GM21423 (cell line): ENCODE data around the gene SPA17.

Experiments
- ATAC-seq: cut with Tn5 transposase; IDR thresholded peaks from one replicate; pipeline ENCODE4 v1.9.1; 2021; ENCODE audit warnings: mild to moderate bottlenecking, moderate library complexity; ENCODE audit not compliant: unreplicated experiment

SPA17 gene

DNA sequence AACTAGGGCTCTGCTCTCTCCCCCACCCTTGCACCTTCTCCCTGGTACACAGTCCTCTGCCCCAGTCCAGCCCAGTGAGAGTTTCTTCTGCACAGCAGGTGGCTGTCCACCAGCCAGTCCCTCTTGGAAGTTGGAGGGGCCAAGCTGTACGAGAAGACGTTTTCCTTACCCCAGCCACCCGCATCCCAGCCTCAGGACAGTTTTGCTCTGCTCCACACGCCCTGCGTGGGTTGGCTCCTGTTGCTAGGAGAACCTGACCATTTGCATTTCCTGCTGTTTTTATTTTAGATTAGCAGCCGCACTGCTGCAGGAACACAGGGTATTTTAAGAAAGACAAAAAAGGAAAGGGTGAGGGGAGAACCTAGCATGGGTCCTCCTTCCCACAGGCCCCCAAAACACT is 48.5 kb downstream of the SPA17 start:
- no peak for ATAC-seq

DNA sequence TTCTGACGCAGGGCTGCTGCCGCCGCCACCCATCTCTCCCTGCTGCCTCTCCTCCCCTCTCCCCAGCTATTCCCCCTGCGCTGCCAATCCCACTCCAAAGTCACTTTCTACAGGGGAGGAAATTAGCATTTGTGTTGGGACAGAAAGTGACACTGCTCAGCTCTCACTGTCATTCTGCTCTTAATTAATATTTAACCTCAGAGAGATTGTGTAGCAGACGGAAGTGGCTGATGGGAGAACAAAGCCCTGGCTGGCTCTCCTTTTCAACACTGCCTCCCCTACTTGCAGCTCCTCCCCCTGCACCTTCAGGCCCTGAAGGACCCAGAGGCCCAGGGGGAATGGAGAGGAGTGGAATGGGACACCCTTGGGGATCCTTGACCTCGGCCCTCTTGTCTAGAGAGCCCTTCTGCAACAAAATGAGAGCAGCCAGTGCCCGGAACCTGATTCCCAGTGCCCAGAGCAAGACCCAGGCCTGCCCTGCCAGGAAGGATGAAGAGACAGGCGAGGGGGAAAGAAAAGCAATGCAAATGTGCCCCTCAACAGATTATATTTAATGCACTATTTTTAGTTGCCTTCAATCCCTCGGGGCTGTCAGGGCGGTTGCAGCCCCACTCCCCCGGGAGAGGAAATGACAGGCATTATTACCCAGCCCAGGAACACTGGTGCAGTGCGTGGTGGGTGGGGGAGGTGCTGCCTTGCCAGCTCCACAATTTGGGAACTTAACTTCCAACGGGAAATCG is 51.4 kb downstream of the SPA17 start:
- ATAC-seq, result peak; percentile 96

DNA sequence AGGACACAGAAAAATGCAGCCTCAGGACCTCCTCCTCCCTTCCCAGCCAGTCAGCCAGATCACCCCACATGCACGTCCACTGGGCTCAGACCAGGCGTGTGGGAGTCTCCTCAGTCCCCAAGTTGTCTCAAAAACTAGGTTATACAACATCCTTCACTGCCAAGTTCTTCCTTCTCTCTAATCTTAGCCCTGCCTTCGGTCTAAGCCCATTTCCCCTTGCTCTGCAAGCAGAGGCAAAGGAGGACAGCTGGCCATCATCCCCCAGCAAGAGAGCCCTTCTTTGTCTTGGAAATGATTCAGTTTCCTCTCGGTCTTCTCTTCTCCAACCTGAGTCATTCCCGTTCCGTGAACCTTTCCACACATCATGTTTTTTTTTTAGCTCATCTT is 52.0 kb downstream of the SPA17 start:
- ATAC-seq, result peak; percentile 16

DNA sequence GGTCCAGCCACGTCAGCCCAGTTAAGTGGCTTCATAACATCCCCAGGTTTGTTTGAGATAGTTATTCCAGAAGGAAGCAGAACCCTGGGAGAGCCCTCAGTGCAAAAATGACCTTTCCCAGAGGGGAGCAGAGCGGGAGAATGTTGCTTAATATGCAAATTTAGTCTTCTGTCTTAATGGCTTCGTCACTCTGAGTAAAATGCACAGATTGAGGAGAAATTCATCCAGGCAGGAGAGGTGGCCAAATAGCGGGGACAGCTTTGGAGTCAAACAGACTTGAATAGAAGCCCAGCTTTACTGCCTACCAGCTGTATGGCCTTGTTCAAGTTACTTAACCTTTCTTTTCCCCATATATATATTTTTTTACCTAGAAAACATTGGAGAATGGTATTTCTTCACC is 53.8 kb downstream of the SPA17 start:
- no peak for ATAC-seq

DNA sequence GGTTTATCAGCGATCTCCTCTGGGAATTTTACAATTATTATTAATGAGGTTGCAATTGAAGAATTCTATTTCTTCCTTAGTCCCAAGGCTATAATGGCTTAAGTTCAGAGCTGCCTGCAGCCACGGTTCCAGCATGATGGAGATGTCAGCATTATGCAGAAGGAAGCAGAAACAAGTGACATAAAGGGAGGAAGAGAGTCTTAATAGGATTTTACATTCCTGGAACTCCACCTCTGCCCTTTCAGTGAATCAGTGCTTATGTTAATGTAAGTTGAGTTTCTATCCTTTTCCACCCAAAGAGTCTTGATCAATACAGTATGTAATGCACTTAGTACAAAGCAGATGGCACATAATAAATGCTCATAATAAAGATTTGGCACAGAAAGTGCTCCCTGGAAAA is 54.4 kb downstream of the SPA17 start:
- no peak for ATAC-seq

DNA sequence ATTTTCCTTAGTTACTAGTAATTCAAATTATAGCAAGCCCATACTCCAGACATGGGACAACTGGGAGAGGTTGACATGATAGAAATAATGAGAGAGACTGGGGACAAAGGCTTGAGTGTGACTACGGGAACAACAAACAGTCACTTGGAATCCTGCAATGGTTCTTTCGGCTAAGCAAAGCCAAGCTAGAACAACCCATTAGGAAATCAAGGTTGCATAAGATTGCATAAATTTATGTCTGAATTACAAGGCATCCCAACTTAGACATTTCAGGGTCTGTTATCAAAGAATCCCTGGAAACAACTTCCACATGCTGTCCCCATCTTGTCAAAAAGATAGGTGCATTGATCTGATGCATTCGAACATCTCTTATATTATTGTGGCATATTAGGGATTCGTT is 55.9 kb downstream of the SPA17 start:
- no peak for ATAC-seq

DNA sequence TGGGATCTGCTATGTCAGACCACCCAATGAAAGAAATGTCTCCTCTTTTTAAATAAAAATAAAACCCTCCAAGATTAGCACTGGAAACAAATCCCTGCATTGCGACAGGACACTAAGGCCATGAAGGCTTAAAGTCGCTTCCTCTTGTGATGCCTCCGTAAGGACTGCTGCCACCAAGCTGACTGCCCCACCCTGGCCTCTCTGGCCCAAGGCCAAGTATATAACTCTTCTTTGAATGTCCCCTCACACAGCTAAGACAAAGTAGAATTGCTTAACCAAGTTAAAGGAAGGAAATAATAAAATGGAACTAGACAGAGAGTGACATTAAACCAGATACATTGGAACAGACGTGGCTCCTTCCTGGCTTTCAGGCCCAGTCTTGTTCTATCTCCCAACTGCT is 58.5 kb downstream of the SPA17 start:
- no peak for ATAC-seq

DNA sequence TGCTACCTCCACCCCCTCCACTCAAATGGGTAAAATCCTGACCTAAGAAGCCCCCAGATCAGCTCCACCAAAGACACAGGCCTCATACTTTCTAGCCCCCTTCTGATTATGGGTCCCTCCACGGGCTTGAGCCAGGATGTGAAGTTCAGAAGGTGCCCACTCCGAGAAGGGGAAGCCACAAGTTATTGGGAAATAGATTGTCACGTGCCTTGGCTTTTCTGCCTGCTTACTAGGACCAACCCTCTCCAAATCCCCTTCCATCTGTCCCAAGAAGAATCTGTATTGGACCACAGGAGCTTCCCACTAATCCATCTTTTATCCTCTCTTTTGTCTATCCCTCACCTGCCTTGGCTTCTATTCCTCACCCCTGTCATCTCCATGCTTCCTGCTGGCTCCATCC is 63.0 kb downstream of the SPA17 start:
- no peak for ATAC-seq

DNA sequence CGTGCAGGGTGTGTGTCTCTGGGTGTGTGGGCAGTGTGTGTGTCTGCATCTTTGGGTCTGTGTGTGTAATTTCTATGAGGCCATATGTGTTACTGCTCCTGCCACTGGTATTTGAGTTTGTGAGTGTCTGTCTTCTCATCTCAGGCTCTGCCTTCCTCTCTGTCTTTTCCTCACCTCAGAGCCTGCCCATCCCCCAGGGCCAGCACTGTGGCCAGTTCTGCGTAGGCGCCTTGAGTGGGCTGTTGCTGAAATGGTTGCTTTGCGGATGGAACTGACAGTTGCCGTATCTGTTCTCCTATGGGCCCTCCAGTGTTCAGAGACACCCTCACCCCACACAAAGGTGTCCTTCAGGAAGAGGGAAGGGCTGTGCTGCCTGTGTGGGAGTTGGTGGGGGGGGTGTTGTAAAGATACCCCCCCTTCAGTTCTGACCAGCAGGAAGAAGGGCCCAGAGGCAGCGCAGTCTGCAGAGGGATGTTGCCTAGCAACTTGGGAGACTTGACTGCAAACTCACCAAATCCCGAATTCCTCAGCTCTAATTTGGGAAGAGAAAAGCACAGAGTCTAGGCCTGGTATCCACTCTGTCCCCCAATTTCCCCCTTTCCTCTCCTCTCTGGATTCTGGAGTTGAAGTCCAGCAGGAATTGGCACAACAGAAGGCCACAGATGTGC is 64.1 kb downstream of the SPA17 start:
- no peak for ATAC-seq

DNA sequence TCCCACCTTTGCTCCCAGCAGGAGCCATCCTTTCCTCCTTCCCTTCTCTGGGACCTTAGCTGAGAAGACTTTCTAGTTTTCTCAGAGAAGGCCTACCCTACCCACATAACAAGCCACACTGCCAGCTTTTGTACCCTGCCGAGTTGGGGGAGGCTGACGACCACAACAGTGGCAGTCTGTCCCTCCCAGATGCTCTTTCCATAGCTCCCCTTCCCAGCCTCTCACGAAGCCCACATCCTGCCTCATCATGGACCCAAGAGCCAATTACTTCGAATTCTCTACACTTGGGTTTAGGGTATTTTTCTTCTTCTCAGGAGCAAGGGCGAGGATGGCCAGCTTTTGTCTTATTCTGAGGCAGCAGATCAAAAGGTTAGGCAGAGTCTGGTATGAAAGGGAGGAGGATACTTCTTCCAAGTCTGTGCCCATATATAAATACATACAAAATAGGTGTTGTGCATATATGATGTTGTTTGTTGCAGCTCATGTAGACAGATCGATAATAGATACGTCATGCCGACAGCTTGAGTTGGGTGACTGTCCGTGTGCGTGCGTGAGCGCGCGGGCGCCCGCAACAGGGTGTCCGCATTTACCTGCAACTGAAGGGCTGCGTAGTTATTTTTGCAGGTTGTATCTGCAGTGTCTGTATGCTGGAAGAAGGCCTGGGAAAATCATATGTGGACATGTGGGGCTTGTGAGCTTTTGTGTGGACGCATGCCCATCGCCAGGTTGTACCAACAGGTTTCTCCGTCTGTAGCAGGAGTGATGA is 65.2 kb downstream of the SPA17 start:
- no peak for ATAC-seq

DNA sequence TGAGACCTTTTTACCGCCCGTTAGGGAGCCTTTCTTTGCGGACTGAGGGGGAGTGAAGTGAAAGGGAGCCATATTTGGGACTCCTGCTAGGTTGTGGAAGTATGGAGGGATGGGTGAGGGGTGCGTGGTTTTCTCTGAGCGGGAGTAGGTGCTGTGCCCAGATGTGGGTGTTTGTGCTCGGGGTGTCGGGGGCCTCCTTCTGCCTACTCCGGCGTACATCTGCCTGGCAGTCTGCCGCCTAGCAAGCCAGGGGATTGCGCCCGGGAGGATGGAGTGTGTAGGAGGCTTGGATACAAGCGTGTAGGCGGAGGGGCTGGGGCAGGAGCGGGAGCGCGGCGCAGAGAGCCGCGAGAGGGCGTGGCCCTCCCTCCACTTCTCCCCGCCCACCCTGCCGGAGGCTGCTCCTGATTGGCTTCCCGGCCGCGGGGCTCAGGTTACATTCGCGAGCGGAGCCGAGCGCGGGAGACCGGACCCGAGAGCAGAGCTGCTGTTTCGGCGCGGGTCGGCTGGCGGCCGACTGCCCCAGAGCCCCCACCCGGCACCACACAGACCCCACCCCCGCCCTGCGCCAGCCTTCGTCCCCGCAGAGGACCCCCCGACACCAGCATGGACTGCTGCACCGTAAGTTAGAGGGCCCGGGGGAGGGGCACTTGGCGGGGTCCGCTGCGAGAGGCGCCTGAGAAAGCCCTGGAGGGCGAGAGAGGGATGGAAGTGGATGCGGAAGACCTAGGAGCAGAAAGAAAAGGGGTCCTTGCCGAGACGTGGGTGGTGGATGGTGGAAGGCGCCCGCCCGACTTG is 66.0 kb downstream of the SPA17 start, which contains the start of gene NRGN:
TSS of gene NRGN (plus strand) at position 464 of the 798 bp plus-strand sequence. CDS start at position 607, 143 bp downstream.
- ATAC-seq, result peak; percentile 97

DNA sequence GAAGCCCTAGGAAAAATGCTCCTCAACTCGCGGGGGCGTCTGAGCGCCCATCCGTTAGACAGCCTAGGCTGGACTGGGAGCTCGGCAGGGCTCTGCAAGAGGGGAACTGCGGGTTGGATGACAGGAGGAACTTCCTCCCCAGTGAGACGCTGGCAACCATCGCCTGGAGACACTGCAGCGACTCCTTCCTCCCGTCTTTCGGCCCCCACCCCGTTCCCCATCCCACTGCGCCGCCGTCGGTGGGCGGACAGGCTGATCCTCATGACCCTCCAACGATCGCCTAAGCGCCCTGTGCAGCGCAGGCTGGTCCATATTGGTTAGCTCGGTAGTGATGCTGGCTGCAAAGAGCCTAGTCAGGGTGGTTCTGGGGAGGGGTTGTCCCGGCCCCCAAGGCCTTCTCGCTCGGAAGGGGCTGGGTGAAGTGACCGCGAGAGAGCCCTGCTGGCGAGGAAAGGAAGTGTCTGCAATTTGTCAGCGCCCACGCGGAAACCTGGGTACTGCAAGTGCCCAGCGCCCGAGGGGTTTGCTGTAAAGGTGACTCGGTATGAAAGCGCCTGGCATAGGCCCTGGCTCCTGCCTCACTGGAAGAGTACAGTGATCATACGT is 66.7 kb downstream of the SPA17 start:
- ATAC-seq, result peak; percentile 43

DNA sequence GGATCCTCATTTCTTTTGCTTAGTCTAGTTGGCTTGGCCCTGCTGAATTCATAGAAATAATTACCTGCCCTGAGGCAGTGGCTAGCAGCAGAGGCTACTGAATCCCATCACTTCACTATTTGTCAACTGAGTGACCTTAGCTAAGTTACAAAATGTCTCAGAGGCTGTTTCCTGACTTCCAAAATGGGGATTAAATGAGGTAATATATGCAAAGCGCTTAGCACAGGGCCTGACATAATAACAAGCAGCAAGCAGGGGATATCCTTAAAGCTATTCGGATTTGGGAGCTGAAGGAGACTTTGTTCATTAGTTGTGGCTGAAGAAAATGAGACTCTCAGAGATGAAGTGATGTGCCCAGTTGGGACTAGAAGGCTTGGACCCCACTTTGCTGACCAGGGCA is 68.9 kb downstream of the SPA17 start:
- no peak for ATAC-seq

DNA sequence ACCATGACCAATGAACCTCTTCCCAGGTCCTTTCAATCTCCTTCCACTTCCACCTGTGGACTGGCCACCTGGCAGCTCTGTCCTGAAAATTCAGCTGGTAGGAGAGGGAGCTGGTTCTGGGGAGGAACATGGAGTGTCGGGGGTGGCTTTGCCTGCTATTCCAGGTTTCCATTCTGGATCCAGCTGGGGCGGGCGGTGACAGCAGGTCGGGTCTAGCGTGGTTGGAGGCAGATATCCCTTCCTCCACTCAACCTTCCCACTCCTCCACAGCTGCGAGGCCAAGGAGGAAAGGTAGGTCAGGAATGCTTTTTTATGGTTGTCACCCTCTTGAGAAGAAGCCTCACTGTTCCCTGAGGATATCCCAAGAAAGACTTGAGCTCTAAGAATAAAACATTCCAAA is 69.3 kb downstream of the SPA17 start:
- ATAC-seq, result no peak

DNA sequence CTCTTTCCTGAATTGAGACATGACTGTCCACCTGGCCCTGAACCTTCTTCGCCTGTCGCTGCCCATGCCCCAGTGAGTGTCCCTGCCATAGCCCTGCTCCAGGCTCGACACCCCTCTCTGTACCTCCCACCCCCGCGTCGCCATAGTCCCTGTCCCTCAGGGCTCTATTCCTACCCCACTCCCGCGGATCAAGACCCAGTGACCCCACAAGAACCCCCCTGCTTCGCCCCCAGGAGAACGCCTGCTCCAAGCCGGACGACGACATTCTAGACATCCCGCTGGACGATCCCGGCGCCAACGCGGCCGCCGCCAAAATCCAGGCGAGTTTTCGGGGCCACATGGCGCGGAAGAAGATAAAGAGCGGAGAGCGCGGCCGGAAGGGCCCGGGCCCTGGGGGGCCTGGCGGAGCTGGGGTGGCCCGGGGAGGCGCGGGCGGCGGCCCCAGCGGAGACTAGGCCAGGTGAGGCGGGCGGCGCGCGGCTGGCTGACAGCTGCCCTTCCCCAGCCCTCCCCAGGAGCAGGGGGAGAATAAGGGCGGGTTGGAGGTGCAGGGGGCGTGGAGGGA is 71.6 kb downstream of the SPA17 start:
- ATAC-seq, result no peak

DNA sequence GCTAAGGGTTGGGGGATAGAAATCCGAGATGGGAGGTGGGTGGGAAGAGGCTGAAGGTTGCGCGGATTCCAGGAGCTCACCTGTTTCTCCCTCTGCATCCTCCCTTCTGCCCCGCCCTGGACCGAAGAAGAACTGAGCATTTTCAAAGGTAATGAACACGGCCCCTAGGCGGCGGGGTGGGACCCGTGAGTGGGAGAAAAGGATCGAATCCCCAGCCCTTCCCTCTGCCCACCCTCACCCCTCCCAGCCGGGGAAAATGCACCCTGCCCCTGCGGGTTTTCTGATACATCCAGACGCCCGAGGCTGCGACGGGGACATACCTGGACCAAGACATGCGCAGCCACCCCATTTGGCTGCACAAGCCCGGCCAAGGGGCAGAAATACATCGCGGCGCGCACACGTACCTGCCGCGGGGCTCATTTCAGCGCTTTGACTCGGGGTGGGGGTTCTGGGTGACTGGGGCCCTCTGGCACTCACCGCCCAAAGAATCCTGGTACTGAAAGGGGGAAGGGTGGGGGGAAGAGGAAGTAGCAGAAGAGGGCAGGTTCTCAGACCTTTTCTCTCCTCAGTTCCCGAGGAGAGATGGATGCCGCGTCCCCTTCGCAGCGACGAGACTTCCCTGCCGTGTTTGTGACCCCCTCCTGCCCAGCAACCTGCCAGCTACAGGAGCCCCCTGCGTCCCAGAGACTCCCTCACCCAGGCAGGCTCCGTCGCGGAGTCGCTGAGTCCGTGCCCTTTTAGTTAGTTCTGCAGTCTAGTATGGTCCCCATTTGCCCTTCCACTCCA is 72.3 kb downstream of the SPA17 start:
- ATAC-seq, result peak; percentile 24

DNA sequence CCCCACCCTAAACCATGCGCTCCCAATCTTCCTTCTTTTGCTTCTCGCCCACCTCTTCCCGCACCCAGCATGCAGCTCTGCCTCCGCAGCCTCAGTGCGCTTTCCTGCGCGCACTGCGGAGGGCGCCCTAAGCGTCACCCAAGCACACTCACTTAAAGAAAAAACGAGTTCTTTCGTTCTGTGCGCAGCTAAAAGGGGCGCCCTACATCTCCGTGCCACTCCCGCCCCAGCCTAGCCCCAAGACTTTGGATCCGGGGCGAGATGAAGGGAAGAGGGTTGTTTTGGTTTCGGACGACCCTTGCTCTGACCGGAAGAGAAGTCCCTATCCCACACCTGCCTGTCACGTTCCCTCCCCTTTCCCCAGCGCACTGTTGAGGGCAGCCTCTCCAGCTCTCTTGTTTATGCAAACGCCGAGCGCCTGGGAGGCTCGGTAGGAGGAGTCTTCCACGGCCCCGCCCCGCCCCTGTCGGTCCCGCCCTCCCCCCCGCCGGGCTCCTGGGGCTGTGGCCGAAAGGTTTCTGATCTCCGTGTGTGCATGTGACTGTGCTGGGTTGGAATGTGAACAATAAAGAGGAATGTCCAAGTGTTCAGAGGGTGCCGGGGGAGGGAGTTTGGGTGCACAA is 73.0 kb downstream of the SPA17 start:
- ATAC-seq, result peak; percentile 91
